GM18499 (cell line): Measurements from ENCODE around the gene NOX3.

Experiments used
- ATAC-seq: cut with Tn5 transposase; IDR thresholded peaks from one replicate; pipeline ENCODE4 v1.9.1; 2021; ENCODE audit warnings: moderate number of reproducible peaks; ENCODE audit not compliant: insufficient read depth, unreplicated experiment

The NOX3 gene

GRCh38 chr6:155404937-155405336, 50.7 kb downstream of the NOX3 start:
- no peak for ATAC-seq

DNA sequence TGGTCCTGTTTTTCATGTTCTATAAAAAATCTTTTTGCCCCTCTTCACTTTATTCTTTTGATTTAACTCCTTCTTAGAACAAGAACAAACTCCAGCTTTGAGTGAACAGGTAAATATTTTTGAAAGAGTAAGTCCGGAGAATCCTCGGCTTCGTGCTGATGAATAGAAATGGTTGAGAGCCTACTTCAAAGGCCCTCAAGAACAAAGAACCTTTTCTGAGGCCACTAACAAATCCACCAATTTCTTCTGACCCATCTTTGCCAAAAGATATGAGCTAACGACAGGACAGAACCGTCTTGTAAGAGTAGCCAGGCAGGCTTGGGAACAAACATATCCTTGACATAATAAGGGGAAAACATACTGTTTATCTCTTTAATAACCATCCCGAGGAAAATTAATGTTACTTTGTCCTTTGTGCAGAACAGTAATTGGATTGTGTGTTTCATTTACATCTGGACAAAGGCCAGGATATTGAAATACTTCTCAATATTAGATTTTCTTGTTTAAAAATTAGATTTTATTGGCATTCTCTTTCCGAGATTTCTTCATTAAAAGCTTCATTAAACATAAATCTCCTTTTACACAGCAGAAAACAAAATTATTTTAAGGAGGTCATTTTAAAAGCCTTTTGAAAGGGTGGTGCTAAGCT, 52.9 kb downstream of the NOX3 start:
- ATAC-seq: no peak

- no peak for ATAC-seq
Measured at GRCh38 chr6:155400654-155400965, 55.0 kb downstream of the NOX3 start.

GRCh38 chr6:155399745-155400653, 55.6 kb downstream of the NOX3 start:
- ATAC-seq: no peak

DNA sequence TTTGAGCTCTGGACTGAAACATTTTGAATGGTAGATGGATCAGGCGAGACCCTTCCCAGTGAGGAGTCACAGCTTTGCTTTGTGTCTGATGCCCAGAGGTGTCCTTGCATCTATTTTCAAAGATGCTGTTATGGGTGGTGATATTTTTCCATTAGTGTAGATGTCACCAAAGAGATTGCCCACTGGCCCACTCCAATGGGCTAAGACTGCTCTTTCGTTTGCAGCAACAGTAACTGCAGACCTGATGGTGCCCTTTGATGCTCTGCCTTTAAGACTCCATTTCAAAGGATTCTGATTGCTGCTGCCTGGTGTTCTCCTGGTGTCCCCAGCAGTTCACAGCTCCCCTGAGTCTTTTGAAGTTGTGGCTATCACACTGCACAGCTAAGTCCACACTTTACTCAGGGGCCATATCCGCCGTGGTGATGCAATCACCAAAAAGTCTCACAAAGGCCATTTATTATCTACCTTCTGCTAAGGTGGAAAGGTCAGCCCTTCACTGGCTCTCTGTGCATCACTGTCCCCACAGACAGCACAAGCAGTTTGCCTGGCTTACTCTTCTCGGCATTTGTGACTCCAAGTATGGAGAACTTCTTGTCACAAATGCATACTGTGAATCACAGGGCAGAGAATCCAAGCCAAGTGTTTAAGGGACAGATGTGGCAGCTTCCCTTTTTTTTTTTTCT, 56.4 kb downstream of the NOX3 start:
- no peak for ATAC-seq

- no peak for ATAC-seq
Measured at GRCh38 chr6:155398701-155399061, 57.0 kb downstream of the NOX3 start.

GRCh38 chr6:155398221-155398620, 57.4 kb downstream of the NOX3 start:
- no peak for ATAC-seq

DNA sequence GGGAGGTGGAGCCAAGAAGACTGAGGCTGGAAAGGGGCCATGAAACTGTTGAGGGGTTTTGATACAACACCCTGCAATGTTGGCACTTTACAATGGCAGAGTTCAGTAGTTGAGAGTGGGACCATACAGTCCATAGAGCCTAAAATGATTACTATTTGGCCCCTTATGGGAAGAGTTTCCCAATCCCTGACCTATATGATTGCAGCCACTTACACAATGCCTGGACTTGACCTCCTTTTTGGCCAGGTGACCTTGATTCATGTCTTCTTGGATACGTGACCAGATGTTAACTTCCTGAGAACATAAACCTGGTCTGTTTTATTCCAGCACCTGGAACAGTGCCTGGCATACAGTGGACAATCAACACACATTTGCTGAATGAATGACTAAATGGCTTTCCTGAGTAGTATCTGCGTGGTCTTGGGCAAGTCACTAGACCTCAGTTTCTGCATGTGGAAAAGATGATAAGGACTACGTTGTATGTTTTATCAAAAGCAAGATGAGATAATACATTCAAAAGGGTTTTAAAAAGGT, 58.4 kb downstream of the NOX3 start:
- no peak for ATAC-seq

GRCh38 chr6:155396605-155397004, 59.0 kb downstream of the NOX3 start:
- no peak for ATAC-seq

- ATAC-seq: no peak
Measured at GRCh38 chr6:155395339-155395738, 60.3 kb downstream of the NOX3 start.

DNA sequence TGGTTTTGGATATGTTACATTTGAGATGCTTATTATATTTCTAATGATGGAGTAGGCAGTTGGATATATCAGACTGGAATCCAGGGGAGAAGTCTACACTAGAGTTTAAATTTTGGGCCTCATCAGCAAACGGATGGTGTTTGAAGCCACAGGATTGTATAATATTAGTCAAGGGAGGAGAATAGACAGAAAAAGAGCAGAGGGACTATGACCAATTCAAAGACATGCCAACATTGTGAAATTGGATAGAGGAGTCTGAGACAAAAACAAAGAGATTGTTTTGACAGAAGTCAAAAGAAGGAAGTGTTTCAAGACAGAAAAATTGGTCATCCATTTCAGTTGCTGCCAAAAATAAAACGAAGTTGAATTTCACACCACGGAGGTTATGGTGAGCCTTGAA, 66.5 kb downstream of the NOX3 start:
- ATAC-seq: no peak

- no peak for ATAC-seq
Measured at GRCh38 chr6:155388591-155388990, 67.0 kb downstream of the NOX3 start.

- no peak for ATAC-seq
Measured at GRCh38 chr6:155387481-155387880, 68.2 kb downstream of the NOX3 start.

DNA sequence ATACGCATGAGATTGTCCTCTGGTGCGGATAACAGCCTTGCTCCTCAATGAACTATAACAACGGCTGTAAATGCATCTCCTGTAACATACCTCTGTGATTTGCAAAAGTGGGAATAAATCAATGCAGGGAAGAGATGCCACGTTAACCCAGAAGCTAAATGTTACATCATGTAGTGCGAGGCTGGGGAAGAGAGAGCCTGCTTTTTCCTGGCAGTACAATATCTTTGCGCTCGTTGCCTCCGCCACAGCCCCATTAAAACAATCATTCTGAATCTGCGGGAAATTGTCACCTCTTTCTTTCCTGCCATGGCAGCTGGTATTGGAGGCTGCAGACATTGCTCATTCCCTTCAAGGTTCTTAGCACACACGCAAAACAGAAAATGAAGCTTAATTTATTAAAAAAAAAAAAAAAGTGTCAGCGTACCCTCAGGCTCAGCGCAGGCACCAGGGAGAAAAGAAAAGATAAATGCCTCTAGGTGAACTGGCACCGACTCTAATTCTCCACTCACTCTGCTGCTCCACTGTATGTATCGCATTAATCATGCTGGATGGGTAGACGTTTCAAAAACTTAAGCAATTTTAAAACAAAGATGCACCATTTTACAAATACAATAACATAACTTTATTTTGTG, 71.2 kb downstream of the NOX3 start:
- ATAC-seq: no peak

- ATAC-seq: no peak
Measured at GRCh38 chr6:155383913-155384312, 71.7 kb downstream of the NOX3 start.

DNA sequence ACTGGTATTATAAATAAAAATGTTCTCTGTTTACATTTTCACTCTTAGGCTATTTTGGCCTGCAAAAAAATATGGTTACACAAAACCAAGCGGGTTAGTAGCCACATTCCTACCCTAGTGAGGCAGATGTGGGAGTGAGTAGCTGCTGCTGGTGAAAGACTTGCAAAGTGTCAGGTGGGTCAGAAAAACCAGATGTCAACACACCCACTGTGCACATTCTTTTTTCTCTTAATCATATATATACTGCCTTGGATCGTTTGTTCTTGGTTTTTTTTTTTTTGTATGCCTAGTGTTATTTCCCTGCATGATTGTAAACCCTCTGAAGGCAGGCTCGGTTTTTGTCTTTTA, 73.3 kb downstream of the NOX3 start:
- no peak for ATAC-seq

DNA sequence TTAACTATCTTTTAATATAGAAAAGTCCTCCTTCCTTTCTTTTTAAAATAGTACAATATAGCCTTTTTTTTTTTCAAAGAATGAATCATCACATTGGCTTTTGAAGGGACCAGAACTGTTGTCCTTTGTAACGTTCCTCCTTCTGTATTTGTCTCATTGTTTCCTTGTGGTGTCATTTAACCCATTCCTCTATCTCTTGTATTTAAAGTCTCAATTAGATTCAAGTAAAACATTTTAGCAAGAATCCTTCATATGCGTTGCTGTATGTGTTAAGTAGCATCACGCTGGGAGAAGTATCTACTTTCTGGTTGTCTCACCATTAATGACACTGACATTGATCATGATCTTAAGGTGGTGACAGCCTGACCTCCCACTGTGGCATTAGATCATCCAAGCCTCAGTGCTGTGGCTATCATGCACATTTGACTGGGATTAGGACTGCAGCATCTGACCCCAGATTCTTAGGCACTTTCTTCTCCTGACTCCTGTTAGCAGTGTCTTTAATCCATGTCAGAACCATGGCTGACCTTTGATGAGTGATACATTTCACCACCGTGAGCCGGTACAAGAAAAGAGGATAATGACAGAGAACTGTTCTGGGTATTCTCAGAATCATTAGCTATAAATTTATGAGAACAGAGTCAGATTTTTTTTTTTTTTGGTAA, 73.8 kb downstream of the NOX3 start:
- no peak for ATAC-seq

- ATAC-seq: no peak
Measured at GRCh38 chr6:155380666-155381332, 74.8 kb downstream of the NOX3 start.

DNA sequence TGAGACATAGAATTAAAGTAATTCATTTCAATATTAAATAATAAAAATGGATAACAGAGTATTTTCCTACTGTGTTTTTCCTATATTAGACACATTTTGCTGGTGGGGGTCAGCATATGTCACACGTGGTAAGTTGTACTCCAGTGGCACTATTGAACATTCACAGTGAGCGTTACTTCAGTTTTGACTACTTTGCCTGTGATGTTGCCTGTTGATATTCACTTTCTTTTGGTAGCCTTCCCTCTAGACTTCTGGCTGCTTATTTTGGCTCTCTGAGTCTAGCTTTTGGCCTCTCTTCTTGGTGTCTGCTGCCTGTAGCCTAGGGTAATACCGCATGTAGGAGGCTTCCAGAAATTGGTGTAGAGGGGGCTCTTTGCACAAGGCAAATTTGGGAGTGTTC, 76.9 kb downstream of the NOX3 start:
- no peak for ATAC-seq

DNA sequence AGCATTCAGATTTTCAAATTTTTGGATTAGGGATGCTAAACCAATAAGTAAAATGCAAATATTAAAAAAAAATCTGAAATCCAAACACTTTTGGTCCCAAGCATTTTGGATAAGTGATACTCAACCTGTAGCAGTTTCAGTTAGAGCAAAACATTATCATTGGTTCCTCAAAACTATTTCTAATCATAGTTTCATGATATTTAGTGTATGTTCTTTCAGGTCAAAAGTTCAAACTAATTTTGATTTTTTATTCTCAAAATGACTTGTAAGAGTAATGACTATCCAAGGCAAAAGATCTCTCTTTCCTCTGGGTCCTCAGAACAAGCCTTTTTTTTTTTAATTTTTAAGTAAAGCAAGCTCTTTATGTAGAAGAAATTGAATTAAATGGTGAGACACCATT, 77.4 kb downstream of the NOX3 start:
- ATAC-seq: peak; percentile 42
